ENCODE data around the gene KCNF1. TPM values are rescaled to one million over a fixed set of nuclear protein-coding genes. Genes with fewer than 3 reads are reported as not detected.
A peak's percentile ranks its signal among the peaks of the same experiment; 100 is the strongest.

Gene KCNF1
- total RNA-seq, 2 experiments from 2014 or later, result not detected

DNA sequence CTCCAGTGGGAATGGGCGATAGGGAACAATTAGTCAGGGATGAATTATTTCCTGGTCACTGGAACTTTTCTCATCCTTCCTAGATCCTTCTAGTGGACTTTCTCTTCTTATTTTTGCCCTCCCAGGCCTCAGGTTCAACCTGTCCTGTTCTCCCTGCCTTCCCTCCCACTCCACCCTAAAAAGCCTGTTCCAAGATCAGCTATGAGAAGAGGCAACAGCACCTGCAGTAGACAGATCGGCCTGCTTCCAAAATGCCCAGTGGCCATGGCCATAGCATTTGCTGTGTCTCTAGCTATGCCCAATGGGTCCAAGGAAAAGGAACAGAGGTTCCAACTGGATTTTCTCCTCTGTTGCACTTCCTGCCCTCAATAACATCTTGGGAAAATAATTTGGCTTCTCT lies 16.5 kb upstream of the KCNF1 start:
- POLR2A ChIA-PET, result interaction anchor here (1.2 kb wide), 1 partner anchor 15 kb away, joined by 4 read pairs; no protein-coding TSS in a partner anchor
- intact Hi-C loops (cut with micrococcal nuclease; ENCODE audit: unreplicated experiment), result no loop called here
- H2AFZ ChIP-seq (ENCODE audit: low read length), result no peak overlapping the region
- H3K4me2 ChIP-seq (ENCODE audit: low read length), result no peak overlapping the region
- no peak for TF ChIP-seq EZH2phosphoT487 (IDR thresholded peaks at IDR 0.05; ENCODE audit: borderline replicate concordance, low read depth, low read length)
- TF ChIP-seq, protein P1, sequence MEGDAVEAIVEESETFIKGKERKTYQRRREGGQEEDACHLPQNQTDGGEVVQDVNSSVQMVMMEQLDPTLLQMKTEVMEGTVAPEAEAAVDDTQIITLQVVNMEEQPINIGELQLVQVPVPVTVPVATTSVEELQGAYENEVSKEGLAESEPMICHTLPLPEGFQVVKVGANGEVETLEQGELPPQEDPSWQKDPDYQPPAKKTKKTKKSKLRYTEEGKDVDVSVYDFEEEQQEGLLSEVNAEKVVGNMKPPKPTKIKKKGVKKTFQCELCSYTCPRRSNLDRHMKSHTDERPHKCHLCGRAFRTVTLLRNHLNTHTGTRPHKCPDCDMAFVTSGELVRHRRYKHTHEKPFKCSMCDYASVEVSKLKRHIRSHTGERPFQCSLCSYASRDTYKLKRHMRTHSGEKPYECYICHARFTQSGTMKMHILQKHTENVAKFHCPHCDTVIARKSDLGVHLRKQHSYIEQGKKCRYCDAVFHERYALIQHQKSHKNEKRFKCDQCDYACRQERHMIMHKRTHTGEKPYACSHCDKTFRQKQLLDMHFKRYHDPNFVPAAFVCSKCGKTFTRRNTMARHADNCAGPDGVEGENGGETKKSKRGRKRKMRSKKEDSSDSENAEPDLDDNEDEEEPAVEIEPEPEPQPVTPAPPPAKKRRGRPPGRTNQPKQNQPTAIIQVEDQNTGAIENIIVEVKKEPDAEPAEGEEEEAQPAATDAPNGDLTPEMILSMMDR (conservative IDR thresholded peaks at IDR 0.05; ENCODE audit: low read length), result no peak
- H3K9me3 ChIP-seq (ENCODE audit: low read length), result no peaks in the 10 kb centered on the region
- H3K4me1 ChIP-seq (ENCODE audit: insufficient read depth, low read length, poor library complexity, severe bottlenecking), result no peaks in the 10 kb centered on the region
- no peaks in the 10 kb centered on the region for H3K9me2 ChIP-seq (ENCODE audit: insufficient read depth, low read length)
- no TSS peak for BruUV-seq (replicated peaks)
- no peak for DNase-seq (ENCODE audit: low spot score)
- no peaks in the 10 kb centered on the region for H3K79me2 ChIP-seq (ENCODE audit: insufficient read depth, low read depth, low read length)
- no peaks in the 10 kb centered on the region for H4K20me1 ChIP-seq (ENCODE audit: insufficient read depth, low read length)
- CTCF ChIA-PET (ENCODE audit: unreplicated experiment), result no interaction called here
- H3K27ac ChIP-seq (ENCODE audit: low read depth, low read length, poor library complexity, severe bottlenecking), result no peak overlapping the region
- H3K36me3 ChIP-seq (ENCODE audit: insufficient read depth, low read length), result no peaks in the 10 kb centered on the region
- H3K4me3 ChIP-seq (ENCODE audit: low read depth, low read length, poor library complexity, severe bottlenecking), result no peak overlapping the region

DNA sequence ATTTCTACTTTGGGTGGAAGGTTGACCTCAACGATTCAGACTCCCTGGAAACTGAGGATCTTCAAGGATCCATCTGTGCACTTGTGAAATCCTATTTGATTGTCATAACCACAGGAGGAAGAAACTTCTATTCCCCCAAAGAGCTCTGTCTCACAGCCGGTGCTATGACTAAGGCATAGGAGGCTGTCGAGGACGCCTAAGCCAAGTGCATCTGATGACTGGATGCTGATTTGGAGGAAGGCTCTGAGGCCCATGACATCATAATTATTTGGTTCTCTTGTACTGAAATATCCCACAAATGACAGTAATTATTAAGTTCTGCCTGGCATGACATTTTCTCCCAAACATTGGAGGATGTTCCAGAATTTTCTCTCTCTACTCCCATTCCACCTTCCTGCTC lies 13.8 kb upstream of the KCNF1 start:
- Histone ChIP-seq H3K4me2 (ENCODE audit: low read length) (no peak overlapping the region), H3K36me3 (ENCODE audit: insufficient read depth, low read length) (no peaks in the 10 kb centered on the region), H3K79me2 (ENCODE audit: insufficient read depth, low read depth, low read length) (no peaks in the 10 kb centered on the region), H3K27ac (ENCODE audit: low read depth, low read length, poor library complexity, severe bottlenecking) (no peak overlapping the region), H2AFZ (ENCODE audit: low read length) (no peak overlapping the region), H3K4me1 (ENCODE audit: insufficient read depth, low read length, poor library complexity, severe bottlenecking) (no peaks in the 10 kb centered on the region), H3K9me2 (ENCODE audit: insufficient read depth, low read length) (no peaks in the 10 kb centered on the region), H3K9me3 (ENCODE audit: low read length) (no peaks in the 10 kb centered on the region), H4K20me1 (ENCODE audit: insufficient read depth, low read length) (no peaks in the 10 kb centered on the region), H3K4me3 (ENCODE audit: low read depth, low read length, poor library complexity, severe bottlenecking) (no peak overlapping the region)
- no TSS peak for BruUV-seq (replicated peaks)
- POLR2A ChIA-PET, result no interaction called here
- no peak for DNase-seq (ENCODE audit: low spot score)
- CTCF ChIA-PET (ENCODE audit: unreplicated experiment), result no interaction called here
- TF ChIP-seq, protein P1 (conservative IDR thresholded peaks at IDR 0.05; ENCODE audit: low read length), result no peak
- TF ChIP-seq EZH2phosphoT487 (IDR thresholded peaks at IDR 0.05; ENCODE audit: borderline replicate concordance, low read depth, low read length), result no peak
- intact Hi-C loops (cut with micrococcal nuclease; ENCODE audit: unreplicated experiment), result no loop called here

DNA sequence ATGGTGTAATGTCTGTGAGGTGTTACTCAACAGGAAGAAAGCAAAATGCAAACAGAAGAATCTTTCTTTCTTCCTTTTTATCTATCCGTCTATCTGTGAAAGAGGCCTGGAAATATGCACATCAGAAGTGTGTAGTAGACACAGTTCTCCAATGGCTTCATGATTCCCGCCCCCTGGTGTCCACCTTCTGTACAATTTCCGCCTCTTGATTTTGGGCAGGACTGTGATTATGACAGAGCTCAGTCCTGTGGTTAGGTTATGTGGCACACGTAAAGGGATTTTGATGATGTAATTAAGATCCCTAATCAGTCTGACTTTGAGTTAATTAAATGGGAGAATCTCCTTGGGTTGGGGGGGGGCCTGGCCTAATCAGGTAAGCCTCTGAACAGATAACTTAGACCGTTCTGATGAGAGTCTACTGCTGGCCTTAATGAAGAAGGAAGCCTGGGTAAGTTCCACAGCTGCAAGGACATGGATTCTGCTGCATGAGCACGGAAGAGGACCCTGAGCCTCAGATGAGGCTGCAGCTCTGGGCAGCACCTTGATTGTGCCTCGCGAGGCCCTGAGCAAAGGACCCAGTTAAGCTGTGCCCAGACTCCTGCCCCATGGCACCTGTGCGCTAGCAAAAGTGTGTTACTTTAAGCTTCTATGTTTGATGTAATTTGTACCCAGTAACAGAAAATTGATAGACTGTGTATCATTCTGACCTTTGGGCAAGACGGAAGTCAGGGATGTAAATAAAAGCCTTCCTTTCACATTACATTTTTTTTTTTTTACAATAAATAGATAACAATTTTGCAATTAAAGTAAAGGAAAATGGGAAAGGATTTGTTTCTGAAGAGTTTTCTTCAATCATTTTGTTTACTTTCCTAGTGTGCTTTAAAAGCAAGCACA lies 11.3 kb upstream of the KCNF1 start:
- Histone ChIP-seq H3K4me3 (ENCODE audit: low read depth, low read length, poor library complexity, severe bottlenecking) (no peak overlapping the region), H4K20me1 (ENCODE audit: insufficient read depth, low read length) (no peaks in the 10 kb centered on the region), H3K4me1 (ENCODE audit: insufficient read depth, low read length, poor library complexity, severe bottlenecking) (no peaks in the 10 kb centered on the region), H3K4me2 (ENCODE audit: low read length) (no peak overlapping the region), H2AFZ (ENCODE audit: low read length) (no peak overlapping the region), H3K79me2 (ENCODE audit: insufficient read depth, low read depth, low read length) (no peaks in the 10 kb centered on the region), H3K9me2 (ENCODE audit: insufficient read depth, low read length) (no peaks in the 10 kb centered on the region), H3K9me3 (ENCODE audit: low read length) (no peaks in the 10 kb centered on the region), H3K27ac (ENCODE audit: low read depth, low read length, poor library complexity, severe bottlenecking) (no peak overlapping the region), H3K36me3 (ENCODE audit: insufficient read depth, low read length) (no peaks in the 10 kb centered on the region)
- no TSS peak for BruUV-seq (replicated peaks)
- intact Hi-C loops (cut with micrococcal nuclease; ENCODE audit: unreplicated experiment), result loop anchor here (1.0 kb wide), 1 partner anchor 65 kb away; no protein-coding TSS in a partner anchor
- no peak for TF ChIP-seq EZH2phosphoT487 (IDR thresholded peaks at IDR 0.05; ENCODE audit: borderline replicate concordance, low read depth, low read length)
- TF ChIP-seq, protein P1 (conservative IDR thresholded peaks at IDR 0.05; ENCODE audit: low read length), result peak; percentile 72
- ChIA-PET POLR2A (interaction anchor here (0.6 to 0.7 kb wide), 3 partner anchors 29 to 1214 kb away, joined by 3 to 4 read pairs (median 4); no protein-coding TSS in a partner anchor), CTCF (ENCODE audit: unreplicated experiment) (interaction anchor here (1.0 kb wide), 1 partner anchor 65 kb away, joined by 4 read pairs; no protein-coding TSS in a partner anchor)
- DNase-seq (ENCODE audit: low spot score), result peak; percentile 34

Data from OCI-LY7 (cell line).